Breast epithelium (tissue), 4 donors: ENCODE results near the gene ZNF655. TPM values are rescaled to one million over a fixed set of nuclear protein-coding genes. Genes with fewer than 3 reads are reported as not detected.

ENCODE experiments used
- DNase-seq, 2 donors: peaks; one replicate each; pipeline ENCODE4 v3.0.0-alpha.2; 2019; ENCODE audit warnings: low spot score in 2 of 2
- H3K27ac ChIP-seq, 2 donors: fragments of 200-600 bp; sonication (generic) in 1 of 2; one replicate each; pipeline ENCODE4 v1.5.1; 2016 to 2019; ENCODE audit warnings: mild to moderate bottlenecking in 1 of 2
- H3K27me3 ChIP-seq, 2 donors: fragments of 200-600 bp; sonication (generic) in 1 of 2; one replicate each; pipeline versions ENCODE4 v1.5.1 to v1.6.0; 2017 to 2019; ENCODE audit warnings: control low read depth in 1 of 2, mild to moderate bottlenecking in 1 of 2
- H3K36me3 ChIP-seq: fragments of 200-600 bp; one replicate; pipeline ENCODE4 v1.5.1; 2019
- H3K4me1 ChIP-seq, 2 donors: fragments of 200-600 bp; sonication (generic); one replicate each; pipeline ENCODE4 v1.5.1; 2016 to 2019; ENCODE audit warnings: control low read depth in 1 of 2
- H3K4me3 ChIP-seq, 3 donors: fragments of 200-600 bp; sonication (generic); 1 replicate in 2 of 3; 2 replicates in 1 of 3; pipeline ENCODE4 v1.5.1; 2016 to 2019; ENCODE audit warnings: mild to moderate bottlenecking in 3 of 3, moderate library complexity in 2 of 3
- H3K9me3 ChIP-seq, 2 donors: fragments of 200-600 bp; sonication (generic) in 1 of 2; one replicate each; pipeline ENCODE4 v1.5.1; 2016 to 2019; ENCODE audit warnings: control low read depth in 1 of 2
- POLR2A ChIP-seq: fragments of 450-650 bp; IDR thresholded peaks from one replicate; pipeline ENCODE4 v1.6.1; 2016; ENCODE audit warnings: antibody characterized with exemption, mild to moderate bottlenecking, moderate library complexity
- POLR2AphosphoS5 ChIP-seq, 3 donors: sonication (generic); formaldehyde crosslinking; IDR thresholded peaks; one replicate each; pipeline ENCODE4 v1.6.1; 2017; ENCODE audit warnings: antibody characterized with exemption in 3 of 3
- intact Hi-C: fragments of 100-400 bp; cut with DNase I; formaldehyde crosslinking; loops from one replicate; pipeline ENCODE4 v1.15.1; 2023; ENCODE audit warnings: low total_unique reads
- total RNA-seq, 3 donors: library from RNA; depleted of rRNA; stranded (reverse); fragments of >200 nt; gene quantifications; one replicate each; pipeline ENCODE4 v1.1.0, GENCODE V29; 2016
- TF ChIP-seq, protein P1 (sequence below), 3 donors: fragments of 450-650 bp; IDR thresholded peaks; one replicate each; pipeline ENCODE4 v1.5.1; 2016 to 2017; ENCODE audit warnings: antibody characterized with exemption in 3 of 3, mild to moderate bottlenecking in 3 of 3, moderate library complexity in 3 of 3

Gene ZNF655
- total RNA-seq, 3 donors from 2014 or later: 100 to 129 (median 110) TPM

DNA sequence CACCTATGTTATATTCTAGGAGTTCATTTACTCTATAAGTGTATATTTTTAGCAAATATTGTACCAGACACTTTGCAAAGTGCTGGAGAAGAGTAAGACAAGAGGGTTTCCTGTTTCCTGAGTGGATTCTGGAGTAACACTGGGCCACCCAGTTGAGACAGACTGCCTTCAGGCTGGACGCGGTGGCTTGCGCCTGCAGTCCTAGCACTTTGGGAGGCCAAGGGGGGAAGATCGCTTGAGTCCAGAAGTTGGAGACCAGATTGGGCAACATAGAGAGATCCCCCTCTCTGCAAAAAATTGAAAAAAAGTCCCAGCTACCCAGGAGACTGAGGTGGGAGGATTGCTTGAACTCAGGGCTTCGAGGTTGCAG is 57.5 kb downstream of the ZNF655 start:
- no peak for DNase-seq
- Histone ChIP-seq H3K27ac (no peak overlapping the region), H3K4me1 (peaks cover 0 to 10% of the 10 kb centered on the region in 2 donors), H3K27me3 (no peaks in the 10 kb centered on the region), H3K36me3 (peaks cover 5% of the 10 kb centered on the region), H3K4me3 (peak overlapping the region; percentile 74 to 98 (median 84)), H3K9me3 (no peaks in the 10 kb centered on the region)
- intact Hi-C loops: no loop called here
- TF ChIP-seq POLR2A (no peak), POLR2AphosphoS5 (IDR thresholded peaks at IDR 0.05) (no peak)
- TF ChIP-seq, protein P1, sequence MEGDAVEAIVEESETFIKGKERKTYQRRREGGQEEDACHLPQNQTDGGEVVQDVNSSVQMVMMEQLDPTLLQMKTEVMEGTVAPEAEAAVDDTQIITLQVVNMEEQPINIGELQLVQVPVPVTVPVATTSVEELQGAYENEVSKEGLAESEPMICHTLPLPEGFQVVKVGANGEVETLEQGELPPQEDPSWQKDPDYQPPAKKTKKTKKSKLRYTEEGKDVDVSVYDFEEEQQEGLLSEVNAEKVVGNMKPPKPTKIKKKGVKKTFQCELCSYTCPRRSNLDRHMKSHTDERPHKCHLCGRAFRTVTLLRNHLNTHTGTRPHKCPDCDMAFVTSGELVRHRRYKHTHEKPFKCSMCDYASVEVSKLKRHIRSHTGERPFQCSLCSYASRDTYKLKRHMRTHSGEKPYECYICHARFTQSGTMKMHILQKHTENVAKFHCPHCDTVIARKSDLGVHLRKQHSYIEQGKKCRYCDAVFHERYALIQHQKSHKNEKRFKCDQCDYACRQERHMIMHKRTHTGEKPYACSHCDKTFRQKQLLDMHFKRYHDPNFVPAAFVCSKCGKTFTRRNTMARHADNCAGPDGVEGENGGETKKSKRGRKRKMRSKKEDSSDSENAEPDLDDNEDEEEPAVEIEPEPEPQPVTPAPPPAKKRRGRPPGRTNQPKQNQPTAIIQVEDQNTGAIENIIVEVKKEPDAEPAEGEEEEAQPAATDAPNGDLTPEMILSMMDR (IDR thresholded peaks at IDR 0.05): no peak

DNA sequence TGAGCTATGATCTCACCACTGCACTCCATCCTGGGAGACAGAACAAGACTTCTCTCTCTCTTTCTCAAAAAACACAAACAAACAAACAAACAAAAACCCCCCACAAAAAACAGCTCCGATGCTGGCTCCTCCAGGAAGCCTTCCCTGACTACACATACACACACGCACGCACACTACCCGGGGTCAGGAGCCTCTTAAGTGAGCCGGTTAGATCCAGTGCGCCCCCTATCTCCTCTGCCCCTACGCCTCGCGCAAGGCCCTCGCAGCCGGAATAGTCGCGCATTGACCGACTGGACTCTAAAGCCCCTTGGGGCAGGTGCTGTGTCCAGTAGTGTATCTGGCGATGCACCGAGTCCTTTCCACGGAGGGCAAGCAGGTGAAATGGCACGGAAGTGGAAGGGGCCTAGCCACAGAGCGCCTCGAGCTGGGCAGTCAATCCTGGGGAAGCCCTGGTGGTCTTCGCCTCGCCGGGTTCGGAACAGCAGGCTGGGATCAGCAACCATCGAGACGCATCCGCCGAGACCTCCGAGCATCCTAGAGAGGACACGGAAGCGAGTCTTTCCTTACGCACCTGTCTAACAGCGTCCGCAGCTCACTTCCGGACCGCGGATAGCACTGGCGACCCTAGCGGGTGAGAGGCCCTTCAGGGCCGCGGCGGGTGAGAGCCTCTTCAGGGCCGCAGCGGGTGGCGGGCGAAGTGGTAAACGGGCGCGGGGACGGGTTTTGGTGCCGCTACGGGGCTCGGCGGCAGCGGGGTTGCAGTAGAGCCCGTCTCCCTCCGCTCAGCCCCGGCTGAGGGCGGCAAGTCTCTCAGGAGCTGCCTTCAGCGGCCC is 58.1 kb downstream of the ZNF655 start, which contains the start of gene ZSCAN25:
Gene ZSCAN25, plus strand, starts transcription at position 588 of the 833 bp plus-strand sequence. CDS start 2,661 bp downstream, outside the sequence.
- peak; percentile 62 to 75 for DNase-seq
- intact Hi-C loops: no loop called here
- Histone ChIP-seq H3K36me3 (peaks cover 5% of the 10 kb centered on the region), H3K27ac (peak within 1 kb of the TSS; percentile 87 to 90), H3K4me3 (peak within 1 kb of the TSS; percentile 74 to 98 (median 84)), H3K4me1 (peaks cover 0 to 10% of the 10 kb centered on the region in 2 donors), H3K9me3 (no peaks in the 10 kb centered on the region), H3K27me3 (no peaks in the 10 kb centered on the region)
- TF ChIP-seq POLR2A (no peak), POLR2AphosphoS5 (IDR thresholded peaks at IDR 0.05) (peak; percentile 66 to 79 (median 69))

DNA sequence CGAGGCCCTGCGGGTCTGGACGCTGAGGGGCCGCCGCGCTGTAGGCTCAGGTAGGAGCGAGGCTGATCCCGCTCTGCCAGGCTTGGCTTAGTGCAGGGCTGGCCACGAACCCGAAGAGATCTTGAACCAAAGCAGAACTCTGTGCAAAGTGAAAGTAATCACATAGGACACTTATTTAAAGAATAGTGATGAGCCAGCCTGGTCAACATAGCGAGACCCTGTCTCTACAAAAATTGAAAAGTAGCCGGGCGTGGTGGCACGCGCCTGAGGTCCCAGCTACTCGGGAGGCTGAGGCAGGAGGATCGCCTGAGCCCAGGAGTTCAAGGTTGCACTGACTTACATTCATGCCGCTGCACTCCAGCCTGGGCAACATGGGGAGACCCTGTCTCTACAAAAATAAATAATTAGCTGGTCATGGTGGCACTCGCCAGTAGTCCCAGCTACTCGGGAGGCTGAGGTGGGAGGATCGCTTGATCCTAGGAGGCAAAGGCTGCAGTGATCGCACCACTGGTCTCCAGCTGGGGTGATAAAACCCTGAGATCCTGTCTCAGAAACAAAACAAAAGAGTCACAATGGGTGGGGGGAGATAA is 58.8 kb downstream of the ZNF655 start:
- H3K36me3 ChIP-seq: peaks cover 5% of the 10 kb centered on the region
- H3K4me3 ChIP-seq: peak overlapping the region; percentile 74 to 98 (median 84)
- peak overlapping the region; percentile 87 to 90 for H3K27ac ChIP-seq
- H3K27me3 ChIP-seq: no peaks in the 10 kb centered on the region
- H3K4me1 ChIP-seq: peaks cover 0 to 10% of the 10 kb centered on the region in 2 donors
- no peak for DNase-seq
- intact Hi-C loops: no loop called here
- TF ChIP-seq, protein P1 (IDR thresholded peaks at IDR 0.05): no peak
- TF ChIP-seq POLR2A (no peak), POLR2AphosphoS5 (IDR thresholded peaks at IDR 0.05) (no peak)
- no peaks in the 10 kb centered on the region for H3K9me3 ChIP-seq

DNA sequence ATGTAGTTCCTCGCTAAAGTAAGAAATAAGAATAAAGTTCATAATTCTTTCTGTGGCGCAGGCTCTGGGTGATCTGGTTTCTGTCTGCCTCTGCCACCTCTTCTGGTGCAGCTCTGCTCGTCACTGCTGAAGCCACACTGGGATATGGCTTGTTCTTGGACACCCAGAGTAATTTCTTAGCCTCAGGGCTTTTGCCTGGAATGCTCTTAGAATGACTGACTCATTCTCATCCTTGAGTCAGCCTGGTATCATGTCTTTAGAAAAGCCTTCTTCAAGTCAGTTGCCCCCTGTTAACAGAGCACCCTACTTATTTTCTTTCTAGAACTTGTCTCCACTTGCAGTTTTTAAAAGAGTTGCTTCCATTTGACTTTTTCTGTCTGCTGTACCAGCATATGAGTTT is 60.3 kb downstream of the ZNF655 start:
- DNase-seq: no peak
- Histone ChIP-seq H3K4me3 (no peak overlapping the region), H3K27me3 (no peaks in the 10 kb centered on the region), H3K9me3 (no peaks in the 10 kb centered on the region), H3K4me1 (peaks cover 0 to 10% of the 10 kb centered on the region in 2 donors), H3K36me3 (peaks cover 5% of the 10 kb centered on the region), H3K27ac (no peak overlapping the region)
- TF ChIP-seq POLR2A (no peak), POLR2AphosphoS5 (IDR thresholded peaks at IDR 0.05) (no peak)
- TF ChIP-seq, protein P1 (IDR thresholded peaks at IDR 0.05): no peak
- intact Hi-C loops: no loop called here

DNA sequence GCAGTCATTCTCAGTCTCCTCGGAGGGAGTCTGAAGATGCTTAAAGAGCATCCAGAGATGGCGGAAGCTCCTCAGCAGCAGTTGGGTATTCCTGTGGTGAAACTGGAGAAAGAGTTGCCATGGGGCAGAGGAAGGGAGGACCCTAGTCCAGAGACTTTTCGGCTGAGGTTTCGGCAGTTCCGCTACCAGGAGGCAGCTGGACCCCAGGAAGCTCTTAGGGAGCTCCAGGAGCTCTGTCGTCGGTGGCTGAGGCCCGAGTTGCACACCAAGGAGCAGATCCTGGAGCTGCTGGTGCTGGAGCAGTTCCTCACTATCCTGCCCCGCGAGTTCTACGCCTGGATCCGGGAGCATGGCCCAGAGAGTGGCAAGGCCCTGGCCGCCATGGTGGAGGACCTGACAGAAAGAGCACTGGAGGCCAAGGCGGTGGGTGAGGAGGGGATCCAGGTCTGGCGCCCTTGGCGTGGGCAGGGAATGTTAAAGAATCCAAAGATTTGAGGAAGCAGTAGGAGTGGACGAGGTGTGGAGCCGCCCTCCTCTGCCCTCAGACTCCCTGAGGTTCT is 61.2 kb downstream of the ZNF655 start:
- Histone ChIP-seq H3K27ac (no peak overlapping the region), H3K27me3 (no peaks in the 10 kb centered on the region), H3K4me1 (peaks cover 0 to 10% of the 10 kb centered on the region in 2 donors), H3K36me3 (peaks cover 5% of the 10 kb centered on the region), H3K4me3 (no peak overlapping the region), H3K9me3 (no peaks in the 10 kb centered on the region)
- DNase-seq: no peak
- intact Hi-C loops: no loop called here
- TF ChIP-seq POLR2A (no peak), POLR2AphosphoS5 (IDR thresholded peaks at IDR 0.05) (no peak)
- TF ChIP-seq, protein P1 (IDR thresholded peaks at IDR 0.05): no peak
